Measurements from ENCODE around the gene LRRFIP2. TPM values are rescaled to one million over a fixed set of nuclear protein-coding genes. Genes with fewer than 3 reads are reported as not detected.

LRRFIP2 gene
- total and polyA plus RNA-seq, 11 donors, result 67.7 to 161 (median 112) TPM

- TF ChIP-seq POLR2A (IDR thresholded peaks at IDR 0.05), result no peak
- TF ChIP-seq, protein P1, sequence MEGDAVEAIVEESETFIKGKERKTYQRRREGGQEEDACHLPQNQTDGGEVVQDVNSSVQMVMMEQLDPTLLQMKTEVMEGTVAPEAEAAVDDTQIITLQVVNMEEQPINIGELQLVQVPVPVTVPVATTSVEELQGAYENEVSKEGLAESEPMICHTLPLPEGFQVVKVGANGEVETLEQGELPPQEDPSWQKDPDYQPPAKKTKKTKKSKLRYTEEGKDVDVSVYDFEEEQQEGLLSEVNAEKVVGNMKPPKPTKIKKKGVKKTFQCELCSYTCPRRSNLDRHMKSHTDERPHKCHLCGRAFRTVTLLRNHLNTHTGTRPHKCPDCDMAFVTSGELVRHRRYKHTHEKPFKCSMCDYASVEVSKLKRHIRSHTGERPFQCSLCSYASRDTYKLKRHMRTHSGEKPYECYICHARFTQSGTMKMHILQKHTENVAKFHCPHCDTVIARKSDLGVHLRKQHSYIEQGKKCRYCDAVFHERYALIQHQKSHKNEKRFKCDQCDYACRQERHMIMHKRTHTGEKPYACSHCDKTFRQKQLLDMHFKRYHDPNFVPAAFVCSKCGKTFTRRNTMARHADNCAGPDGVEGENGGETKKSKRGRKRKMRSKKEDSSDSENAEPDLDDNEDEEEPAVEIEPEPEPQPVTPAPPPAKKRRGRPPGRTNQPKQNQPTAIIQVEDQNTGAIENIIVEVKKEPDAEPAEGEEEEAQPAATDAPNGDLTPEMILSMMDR (IDR thresholded peaks at IDR 0.05), result no peak
- 89 to 92% (median 91%) methylated on average over 3 of the region's 3 CpGs for WGBS, 4 donors
- intact Hi-C loops (cut with DNase I), result no loop called here
These were observed 29.9 kb upstream of the LRRFIP2 start for GRCh38 chr3:37204314-37204713.

GRCh38 chr3:37202035-37202434 is 27.7 kb upstream of the LRRFIP2 start:
- Histone ChIP-seq H3K27ac (no peak overlapping the region), H3K4me1 (peaks cover 0 to 12% (median 0%) of the 10 kb centered on the region in 12 donors), H3K9me3 (no peaks in the 10 kb centered on the region), H3K27me3 (no peaks in the 10 kb centered on the region), H3K36me3 (no peaks in the 10 kb centered on the region), H3K4me3 (no peak overlapping the region)
- 41 to 64% (median 54%) methylated on average over 3 of the region's 3 CpGs for WGBS, 4 donors
- no peak for DNase-seq
- TF ChIP-seq, protein P1 (IDR thresholded peaks at IDR 0.05), result no peak
- no peak for TF ChIP-seq POLR2A (IDR thresholded peaks at IDR 0.05)
- ATAC-seq, result peak; percentile 10 to 24 (median 19)
- intact Hi-C loops (cut with DNase I), result no loop called here

More at GRCh38 chr3:37204314-37204713, 29.9 kb upstream of the LRRFIP2 start:
- ATAC-seq, result no peak
- H3K27ac ChIP-seq, result no peak overlapping the region
- no peaks in the 10 kb centered on the region for H3K4me1 ChIP-seq
- H3K27me3 ChIP-seq, result no peaks in the 10 kb centered on the region
- peaks cover 0 to 13% (median 0%) of the 10 kb centered on the region in 9 donors for H3K36me3 ChIP-seq
- DNase-seq, result no peak
- H3K4me3 ChIP-seq, result no peak overlapping the region
- H3K9me3 ChIP-seq, result no peaks in the 10 kb centered on the region

DNA sequence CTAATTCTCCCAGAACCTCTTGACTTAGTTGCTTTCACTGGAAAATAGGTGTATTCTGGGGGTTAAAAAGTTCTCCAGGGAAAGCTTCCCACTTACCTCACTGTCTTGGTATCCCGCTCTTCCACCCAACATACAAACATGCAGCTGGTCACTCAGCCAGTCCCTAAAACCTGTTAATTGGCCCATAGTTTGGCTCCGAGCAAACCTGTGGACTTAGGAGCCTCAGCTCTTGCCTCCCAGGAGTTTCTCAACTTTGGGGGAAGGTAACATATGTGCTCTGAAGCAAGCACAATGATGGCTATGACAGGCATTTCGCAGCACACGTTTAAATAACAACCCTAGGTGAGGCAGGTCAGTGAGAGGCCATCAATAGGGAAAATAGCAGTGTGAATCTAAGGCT is 25.8 kb upstream of the LRRFIP2 start:
- Histone ChIP-seq H3K27ac (no peak overlapping the region), H3K36me3 (no peaks in the 10 kb centered on the region), H3K27me3 (no peaks in the 10 kb centered on the region), H3K9me3 (no peaks in the 10 kb centered on the region), H3K4me1 (peaks cover 0 to 12% (median 0%) of the 10 kb centered on the region in 12 donors), H3K4me3 (no peak overlapping the region)
- intact Hi-C loops (cut with DNase I), result no loop called here
- TF ChIP-seq, protein P1 (IDR thresholded peaks at IDR 0.05), result no peak
- TF ChIP-seq POLR2A (IDR thresholded peaks at IDR 0.05), result no peak
- 86 to 94% (median 88%) methylated on average over 4 of the region's 4 CpGs for WGBS, 4 donors
- ATAC-seq (no peak), DNase-seq (no peak)

- H3K4me1 ChIP-seq, result peaks cover 0 to 16% (median 0%) of the 10 kb centered on the region in 12 donors
- H3K27me3 ChIP-seq, result no peaks in the 10 kb centered on the region
- intact Hi-C loops (cut with DNase I), result no loop called here
- TF ChIP-seq POLR2A (IDR thresholded peaks at IDR 0.05), result no peak
- TF ChIP-seq, protein P1 (IDR thresholded peaks at IDR 0.05), result no peak
- H3K36me3 ChIP-seq, result no peaks in the 10 kb centered on the region
- 81 to 100% (median 92%) methylated on average over 2 of the region's 2 CpGs for WGBS, 4 donors
- DNase-seq (no peak), ATAC-seq (no peak)
- no peak overlapping the region for H3K4me3 ChIP-seq
- no peak overlapping the region for H3K27ac ChIP-seq
- no peaks in the 10 kb centered on the region for H3K9me3 ChIP-seq
These were observed 24.6 kb upstream of the LRRFIP2 start for GRCh38 chr3:37198996-37199395.

Measured in heart left ventricle (tissue), 16 donors.